HepG2 (cell line): ENCODE measurements around the gene DLG2. TPM values are rescaled to one million over a fixed set of nuclear protein-coding genes. Genes with fewer than 3 reads are reported as not detected.

Source experiments
- ATAC-seq: fragments of 200-7000 bp; cut with Tn5 transposase; 3 replicates; pipeline ENCODE4 v1.9.1; 2020; ENCODE audit warnings: mild to moderate bottlenecking, moderate library complexity
- BruUV-seq: library from RNA; stranded (reverse); fragments of 400-500 nt; replicated peaks from 2 replicates; lab custom pipeline; 2021; lab: Mats Ljungman, UMichigan
- CTCF ChIA-PET: fragments of 300-600 bp; formaldehyde crosslinking; extraction: SDS; loops from one replicate; lab custom pipeline; 2021; ENCODE audit warnings: low total read pairs, inconsistent platforms, low intra/inter-chr PET ratio; lab: Yijun Ruan, JAX
- POLR2A ChIA-PET: fragments of 350-600 bp; sonication (Branson Sonifier 250); formaldehyde crosslinking; loops from one replicate; lab custom pipeline; 2020; ENCODE audit warnings: antibody characterized with exemption, inconsistent platforms; lab: Yijun Ruan, JAX
- DNase-seq: peaks from one replicate; pipeline ENCODE4 v3.0.0-alpha.2; 2015; ENCODE audit warnings: low spot score
- FAIRE-seq: peaks from 3 replicates; lab custom pipeline; 2011; peaks lifted over from hg19 to GRCh38; lab: Jason Lieb, UNC
- H2AFZ ChIP-seq: one replicate; pipeline ENCODE4 v1.6.1; 2011; ENCODE audit warnings: low read length, inconsistent platforms
- H3K27ac ChIP-seq: fragments of 300-600 bp; 3 replicates; pipeline ENCODE4 v1.8.0; 2011; ENCODE audit warnings: mixed run types, mild to moderate bottlenecking, mixed read lengths, low read length, inconsistent platforms; ENCODE audit not compliant: insufficient read depth; ENCODE audit errors: extremely low read length
- H3K27me3 ChIP-seq, 2 experiments: fragments of 200-600 bp in 1 of 2; 2 replicates in 1 of 2; 3 replicates in 1 of 2; pipeline versions ENCODE4 v1.6.0 to v1.8.0; 2011; ENCODE audit warnings: low read length in 2 of 2, mild to moderate bottlenecking in 2 of 2, moderate library complexity in 2 of 2, inconsistent platforms in 1 of 2; ENCODE audit not compliant: insufficient read depth in 2 of 2, control insufficient read depth in 1 of 2
- H3K36me3 ChIP-seq, 2 experiments: fragments of 200-600 bp in 1 of 2; replicated peaks in 1 of 2; 2 replicates in 1 of 2; 3 replicates in 1 of 2; pipeline versions ENCODE4 v1.5.1 to v1.8.0; 2011; ENCODE audit warnings: low read length in 2 of 2, inconsistent platforms in 1 of 2; ENCODE audit not compliant: insufficient read depth in 2 of 2, control insufficient read depth in 1 of 2
- H3K4me1 ChIP-seq: 2 replicates; pipeline ENCODE4 v1.5.1; 2012; ENCODE audit warnings: low read length, inconsistent platforms; ENCODE audit not compliant: insufficient read depth
- H3K4me2 ChIP-seq: 2 replicates; pipeline ENCODE4 v1.6.0; 2011; ENCODE audit warnings: low read depth, low read length, inconsistent platforms
- H3K4me3 ChIP-seq, 3 experiments: fragments of 200-600 bp in 1 of 3; sonication (generic), shearing (Covaris generic) in 1 of 3; replicated peaks in 1 of 3; 2 replicates each; pipeline ENCODE4 v1.5.1; 2011 to 2016; ENCODE audit warnings: low read length in 3 of 3, inconsistent platforms in 2 of 3, low read depth in 2 of 3, mild to moderate bottlenecking in 2 of 3, control low read depth in 1 of 3, mixed read lengths in 1 of 3; ENCODE audit not compliant: insufficient read depth in 1 of 3
- H3K79me2 ChIP-seq: one replicate; pipeline ENCODE4 v1.6.1; 2011; ENCODE audit warnings: low read length, inconsistent platforms; ENCODE audit not compliant: insufficient read depth
- H3K9ac ChIP-seq: 2 replicates; pipeline ENCODE4 v1.6.0; 2011; ENCODE audit warnings: mild to moderate bottlenecking, low read depth, low read length, inconsistent platforms; ENCODE audit not compliant: insufficient read depth
- H3K9me3 ChIP-seq: 2 replicates; pipeline ENCODE4 v1.5.1; 2012; ENCODE audit warnings: mild to moderate bottlenecking, low read length
- H4K20me1 ChIP-seq: 2 replicates; pipeline ENCODE4 v1.6.0; 2011; ENCODE audit warnings: inconsistent platforms, mild to moderate bottlenecking, low read length, moderate library complexity; ENCODE audit not compliant: insufficient read depth
- ISL2 ChIP-seq: sonication (generic); formaldehyde crosslinking; IDR thresholded peaks from 2 replicates; pipeline ENCODE4 v1.5.0; 2020; ENCODE audit warnings: missing genetic modification reagents
- ISX ChIP-seq: sonication (generic); formaldehyde crosslinking; conservative IDR thresholded peaks from 2 replicates; pipeline ENCODE4 v1.5.0; 2020; ENCODE audit warnings: missing genetic modification reagents
- KLF12 ChIP-seq: sonication (generic); formaldehyde crosslinking; IDR thresholded peaks from 2 replicates; pipeline ENCODE4 v1.4.0; 2020; ENCODE audit warnings: missing genetic modification reagents, borderline replicate concordance
- MAFK ChIP-seq, 2 experiments: IDR thresholded peaks in 1 of 2; conservative IDR thresholded peaks in 1 of 2; 2 replicates each; pipeline ENCODE4 v1.6.1; 2011; ENCODE audit warnings: improper control_type of control experiment in 2 of 2, low read length in 2 of 2
- PHF5A ChIP-seq: IDR thresholded peaks from one replicate; pipeline ENCODE4 v1.6.1; 2018; ENCODE audit warnings: low read depth, missing genetic modification reagents; ENCODE audit not compliant: unreplicated experiment
- RARG ChIP-seq: sonication (generic); formaldehyde crosslinking; IDR thresholded peaks from 2 replicates; pipeline ENCODE4 v1.4.0; 2020; ENCODE audit warnings: low read depth, mild to moderate bottlenecking, missing genetic modification reagents
- TBX2 ChIP-seq: sonication (generic); formaldehyde crosslinking; IDR thresholded peaks from 2 replicates; pipeline ENCODE4 v1.5.0; 2020; ENCODE audit warnings: missing genetic modification reagents, mild to moderate bottlenecking, borderline replicate concordance
- TOPORS ChIP-seq: sonication (generic); formaldehyde crosslinking; IDR thresholded peaks from 2 replicates; pipeline ENCODE4 v1.8.0; 2023; ENCODE audit warnings: mild to moderate bottlenecking, missing genetic modification reagents
- ZNF12 ChIP-seq: sonication (generic); formaldehyde crosslinking; IDR thresholded peaks from 2 replicates; pipeline ENCODE4 v1.5.0; 2020; ENCODE audit warnings: missing genetic modification reagents
- ZNF282 ChIP-seq: fragments of 450-650 bp; IDR thresholded peaks from 2 replicates; pipeline ENCODE4 v1.6.1; 2018; ENCODE audit not compliant: partially characterized antibody
- WGBS: methylation state at CpG from one replicate; pipeline ENCODE4 v1.1.6; 2017; ENCODE audit warnings: low lambda C conversion rate; 5-methylcytosine and 5-hydroxymethylcytosine counted together
- in situ Hi-C: cut with HindIII; loops from 2 replicates; pipeline ENCODE4 v1.10.0; 2017; ENCODE audit warnings: low pct_unique_long_range_greater_than_20kb; ENCODE audit not compliant: extremely low pct_ligation_motif_present
- intact Hi-C: fragments of 100-400 bp; cut with micrococcal nuclease; formaldehyde crosslinking; loops from one replicate; pipeline ENCODE4 v1.10.0; 2022; ENCODE audit not compliant: unreplicated experiment
- polyA plus RNA-seq, 8 experiments: library from polyadenylated mRNA; depleted of rRNA in 3 of 8; stranded (reverse) in 7 of 8; unstranded in 1 of 8; fragments of >200 nt; fragmentation: Illumina TruSeq in 4 of 8; extraction: Trizol in 4 of 8; gene quantifications; 2 replicates each; pipeline versions ENCODE4 v1.2.1 to v1.2.3, GENCODE V29; 2011 to 2016; ENCODE audit warnings: low read depth in 4 of 8, missing spikeins in 1 of 8, mixed read lengths in 1 of 8; ENCODE audit not compliant: insufficient read depth in 1 of 8
- total RNA-seq, 5 experiments: library from RNA; depleted of rRNA; stranded (reverse); fragments of >200 nt; fragmentation: Illumina TruSeq; extraction: Trizol; gene quantifications; 2 replicates each; pipeline ENCODE4 v1.2.3, GENCODE V29; 2016; ENCODE audit warnings: low read depth in 1 of 5
- TF ChIP-seq, protein P1 (sequence below): sonication (generic); formaldehyde crosslinking; IDR thresholded peaks from 2 replicates; pipeline ENCODE4 v1.4.0; 2020; ENCODE audit warnings: missing genetic modification reagents, mild to moderate bottlenecking, borderline replicate concordance
- TF ChIP-seq, protein P2 (sequence below): sonication (generic); formaldehyde crosslinking; IDR thresholded peaks from 2 replicates; pipeline ENCODE4 v1.4.0; 2020; ENCODE audit warnings: mild to moderate bottlenecking, missing genetic modification reagents

DLG2 gene
- total and polyA plus RNA-seq, 2 of the 13 experiments (the other 11 are each of a cell fraction or from before 2014, with no cell fraction given), result 0.46 to 1.0 TPM

DNA sequence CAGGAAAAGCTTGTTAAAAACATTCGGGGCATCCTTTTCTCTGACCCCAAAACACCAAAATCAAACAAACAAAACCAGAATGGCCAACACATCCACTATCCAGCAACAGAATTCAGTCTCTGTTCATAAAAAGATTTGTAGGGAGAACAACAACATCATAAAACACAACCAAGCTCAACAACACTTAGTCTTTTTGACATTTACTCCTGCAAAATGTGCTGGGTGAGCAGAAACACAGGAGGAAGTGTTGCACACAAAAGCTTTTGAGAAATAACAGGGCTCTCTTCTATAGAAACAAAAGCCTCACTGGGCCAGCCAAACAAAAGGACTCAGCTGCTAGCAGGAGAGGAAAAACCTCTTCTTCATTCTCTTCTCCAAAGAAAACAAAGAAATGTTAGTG lies 1604.9 kb downstream of the DLG2 start:
- in situ Hi-C loops, result no loop called here
- 0 out of 4 replicates have a peak, but pooled peaks of 1 of the 2 experiments have one; percentile 16 for TF ChIP-seq MAFK (conservative IDR thresholded peaks at IDR 0.05 in 1 of 2, IDR thresholded peaks at IDR 0.05 in 1 of 2; ENCODE audit: low read length in 2 of 2)
- TF ChIP-seq ZNF282, result no peak
- TF ChIP-seq TOPORS (CRISPR knock-in tag), result no peak
- no peak for TF ChIP-seq RARG (CRISPR knock-in tag)
- POLR2A ChIA-PET, result no interaction called here
- H3K27ac ChIP-seq, result no peak overlapping the region
- DNase-seq (no peak), ATAC-seq (no peak), FAIRE-seq (no peak)
- CTCF ChIA-PET, result no interaction called here
- BruUV-seq, result no TSS peak
- H3K36me3 ChIP-seq, result no peaks in the 10 kb centered on the region
- no peak overlapping the region for H3K4me2 ChIP-seq
- no peaks in the 10 kb centered on the region for H3K27me3 ChIP-seq
- H3K4me1 ChIP-seq, result no peaks in the 10 kb centered on the region
- 0% methylated on average over 1 of the region's 1 CpG for WGBS
- H3K79me2 ChIP-seq, result no peaks in the 10 kb centered on the region
- no peak overlapping the region for H3K4me3 ChIP-seq
- no peak overlapping the region for H3K9ac ChIP-seq
- H4K20me1 ChIP-seq, result no peaks in the 10 kb centered on the region
- no peaks in the 10 kb centered on the region for H3K9me3 ChIP-seq
- intact Hi-C loops, result no loop called here
- no peak overlapping the region for H2AFZ ChIP-seq

DNA sequence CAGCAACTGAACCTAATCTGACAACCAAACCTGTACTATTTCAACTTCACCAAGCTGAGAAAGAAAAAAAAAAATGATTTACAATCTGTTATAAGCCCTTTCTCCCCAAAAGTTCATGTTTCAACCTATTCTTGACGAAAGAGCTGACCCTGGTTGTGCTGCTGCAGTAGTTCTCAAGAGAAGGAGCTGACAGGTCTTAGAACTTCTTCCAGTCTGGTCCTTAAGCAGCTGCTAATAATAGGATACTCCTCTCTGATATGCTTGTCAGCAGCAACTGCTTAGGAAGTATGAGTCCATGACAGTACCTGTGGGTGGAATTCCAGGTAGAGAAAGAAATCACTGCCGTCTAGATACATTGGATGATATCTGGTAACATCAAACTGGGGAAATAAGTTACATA lies 1605.9 kb downstream of the DLG2 start:
- no peak overlapping the region for H3K4me2 ChIP-seq
- in situ Hi-C loops, result no loop called here
- intact Hi-C loops, result no loop called here
- no peaks in the 10 kb centered on the region for H3K36me3 ChIP-seq
- H3K79me2 ChIP-seq, result no peaks in the 10 kb centered on the region
- H3K4me3 ChIP-seq, result no peak overlapping the region
- H3K9me3 ChIP-seq, result no peaks in the 10 kb centered on the region
- WGBS, result 14% methylated on average over 2 of the region's 2 CpGs
- ChIA-PET POLR2A (no interaction called here), CTCF (no interaction called here)
- H3K27ac ChIP-seq, result no peak overlapping the region
- no peak overlapping the region for H2AFZ ChIP-seq
- DNase-seq (no peak), ATAC-seq (no peak), FAIRE-seq (no peak)
- H3K27me3 ChIP-seq, result no peaks in the 10 kb centered on the region
- no peaks in the 10 kb centered on the region for H3K4me1 ChIP-seq
- no peak overlapping the region for H3K9ac ChIP-seq
- H4K20me1 ChIP-seq, result no peaks in the 10 kb centered on the region
- BruUV-seq, result no TSS peak
- TF ChIP-seq TBX2 (CRISPR knock-in tag) (no peak), ZNF12 (no peak), ISL2 (no peak), ISX (CRISPR knock-in tag) (no peak), PHF5A (CRISPR knock-in tag) (no peak), KLF12 (CRISPR knock-in tag) (no peak)
- TF ChIP-seq, protein P1, sequence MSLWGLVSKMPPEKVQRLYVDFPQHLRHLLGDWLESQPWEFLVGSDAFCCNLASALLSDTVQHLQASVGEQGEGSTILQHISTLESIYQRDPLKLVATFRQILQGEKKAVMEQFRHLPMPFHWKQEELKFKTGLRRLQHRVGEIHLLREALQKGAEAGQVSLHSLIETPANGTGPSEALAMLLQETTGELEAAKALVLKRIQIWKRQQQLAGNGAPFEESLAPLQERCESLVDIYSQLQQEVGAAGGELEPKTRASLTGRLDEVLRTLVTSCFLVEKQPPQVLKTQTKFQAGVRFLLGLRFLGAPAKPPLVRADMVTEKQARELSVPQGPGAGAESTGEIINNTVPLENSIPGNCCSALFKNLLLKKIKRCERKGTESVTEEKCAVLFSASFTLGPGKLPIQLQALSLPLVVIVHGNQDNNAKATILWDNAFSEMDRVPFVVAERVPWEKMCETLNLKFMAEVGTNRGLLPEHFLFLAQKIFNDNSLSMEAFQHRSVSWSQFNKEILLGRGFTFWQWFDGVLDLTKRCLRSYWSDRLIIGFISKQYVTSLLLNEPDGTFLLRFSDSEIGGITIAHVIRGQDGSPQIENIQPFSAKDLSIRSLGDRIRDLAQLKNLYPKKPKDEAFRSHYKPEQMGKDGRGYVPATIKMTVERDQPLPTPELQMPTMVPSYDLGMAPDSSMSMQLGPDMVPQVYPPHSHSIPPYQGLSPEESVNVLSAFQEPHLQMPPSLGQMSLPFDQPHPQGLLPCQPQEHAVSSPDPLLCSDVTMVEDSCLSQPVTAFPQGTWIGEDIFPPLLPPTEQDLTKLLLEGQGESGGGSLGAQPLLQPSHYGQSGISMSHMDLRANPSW (CRISPR knock-in tag), result no peak
- TF ChIP-seq, protein P2, sequence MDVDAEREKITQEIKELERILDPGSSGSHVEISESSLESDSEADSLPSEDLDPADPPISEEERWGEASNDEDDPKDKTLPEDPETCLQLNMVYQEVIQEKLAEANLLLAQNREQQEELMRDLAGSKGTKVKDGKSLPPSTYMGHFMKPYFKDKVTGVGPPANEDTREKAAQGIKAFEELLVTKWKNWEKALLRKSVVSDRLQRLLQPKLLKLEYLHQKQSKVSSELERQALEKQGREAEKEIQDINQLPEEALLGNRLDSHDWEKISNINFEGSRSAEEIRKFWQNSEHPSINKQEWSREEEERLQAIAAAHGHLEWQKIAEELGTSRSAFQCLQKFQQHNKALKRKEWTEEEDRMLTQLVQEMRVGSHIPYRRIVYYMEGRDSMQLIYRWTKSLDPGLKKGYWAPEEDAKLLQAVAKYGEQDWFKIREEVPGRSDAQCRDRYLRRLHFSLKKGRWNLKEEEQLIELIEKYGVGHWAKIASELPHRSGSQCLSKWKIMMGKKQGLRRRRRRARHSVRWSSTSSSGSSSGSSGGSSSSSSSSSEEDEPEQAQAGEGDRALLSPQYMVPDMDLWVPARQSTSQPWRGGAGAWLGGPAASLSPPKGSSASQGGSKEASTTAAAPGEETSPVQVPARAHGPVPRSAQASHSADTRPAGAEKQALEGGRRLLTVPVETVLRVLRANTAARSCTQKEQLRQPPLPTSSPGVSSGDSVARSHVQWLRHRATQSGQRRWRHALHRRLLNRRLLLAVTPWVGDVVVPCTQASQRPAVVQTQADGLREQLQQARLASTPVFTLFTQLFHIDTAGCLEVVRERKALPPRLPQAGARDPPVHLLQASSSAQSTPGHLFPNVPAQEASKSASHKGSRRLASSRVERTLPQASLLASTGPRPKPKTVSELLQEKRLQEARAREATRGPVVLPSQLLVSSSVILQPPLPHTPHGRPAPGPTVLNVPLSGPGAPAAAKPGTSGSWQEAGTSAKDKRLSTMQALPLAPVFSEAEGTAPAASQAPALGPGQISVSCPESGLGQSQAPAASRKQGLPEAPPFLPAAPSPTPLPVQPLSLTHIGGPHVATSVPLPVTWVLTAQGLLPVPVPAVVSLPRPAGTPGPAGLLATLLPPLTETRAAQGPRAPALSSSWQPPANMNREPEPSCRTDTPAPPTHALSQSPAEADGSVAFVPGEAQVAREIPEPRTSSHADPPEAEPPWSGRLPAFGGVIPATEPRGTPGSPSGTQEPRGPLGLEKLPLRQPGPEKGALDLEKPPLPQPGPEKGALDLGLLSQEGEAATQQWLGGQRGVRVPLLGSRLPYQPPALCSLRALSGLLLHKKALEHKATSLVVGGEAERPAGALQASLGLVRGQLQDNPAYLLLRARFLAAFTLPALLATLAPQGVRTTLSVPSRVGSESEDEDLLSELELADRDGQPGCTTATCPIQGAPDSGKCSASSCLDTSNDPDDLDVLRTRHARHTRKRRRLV, result no peak
